NCI-H2107 treated with DMSO at 0.1 percent for 48 hours (cell line): ENCODE results near the gene PLOD1.

Source experiments
- DNase-seq: peaks from one replicate; lab custom pipeline; 2025; ENCODE audit not compliant: unreplicated experiment; lab: John Stamatoyannopoulos, UW

Gene PLOD1

GRCh38 chr1:11977625-11978024 lies 43.1 kb downstream of the PLOD1 start:
- DNase-seq, result no peak

GRCh38 chr1:11978301-11978700 lies 43.8 kb downstream of the PLOD1 start:
- DNase-seq, result no peak

GRCh38 chr1:11979028-11979850 lies 44.7 kb downstream of the PLOD1 start:
- DNase-seq, result peak; percentile 97

GRCh38 chr1:11979851-11980675 lies 45.5 kb downstream of the PLOD1 start, which contains the start of gene MFN2:
TSS of gene MFN2 (plus strand) at chr1:11980444. CDS start at chr1:11989169, 8,725 bp downstream.
- peak; percentile 99 for DNase-seq

GRCh38 chr1:11980676-11980972 lies 46.1 kb downstream of the PLOD1 start:
- DNase-seq, result no peak

GRCh38 chr1:11981378-11982009 lies 47.0 kb downstream of the PLOD1 start:
- DNase-seq, result no peak

GRCh38 chr1:11982010-11982392 lies 47.5 kb downstream of the PLOD1 start:
- DNase-seq, result no peak

- DNase-seq, result no peak
Observed at GRCh38 chr1:11984121-11984520, 49.6 kb downstream of the PLOD1 start.

- DNase-seq, result no peak
Observed at GRCh38 chr1:11984576-11984975, 50.1 kb downstream of the PLOD1 start.

GRCh38 chr1:11985171-11985570 lies 50.7 kb downstream of the PLOD1 start:
- no peak for DNase-seq

- DNase-seq, result no peak
Observed at GRCh38 chr1:11985851-11986250, 51.3 kb downstream of the PLOD1 start.

- DNase-seq, result no peak
Observed at GRCh38 chr1:11989669-11990068, 55.2 kb downstream of the PLOD1 start.

- DNase-seq, result no peak
Observed at GRCh38 chr1:11990303-11991032, 56.0 kb downstream of the PLOD1 start.

- no peak for DNase-seq
Observed at GRCh38 chr1:11991969-11992676, 57.6 kb downstream of the PLOD1 start.

- DNase-seq, result no peak
Observed at GRCh38 chr1:11997081-11997850, 62.7 kb downstream of the PLOD1 start.

GRCh38 chr1:11998636-11999035 lies 64.1 kb downstream of the PLOD1 start:
- no peak for DNase-seq

- no peak for DNase-seq
Observed at GRCh38 chr1:11999236-11999635, 64.7 kb downstream of the PLOD1 start.

- no peak for DNase-seq
Observed at GRCh38 chr1:12001249-12001917, 66.9 kb downstream of the PLOD1 start.

GRCh38 chr1:12001996-12002493 lies 67.5 kb downstream of the PLOD1 start:
- no peak for DNase-seq
